IMR-90 (cell line): ENCODE measurements around the gene STX16. TPM values are rescaled to one million over a fixed set of nuclear protein-coding genes. Genes with fewer than 3 reads are reported as not detected.

ENCODE experiments used
- ATAC-seq: fragments of 200-7000 bp; cut with Tn5 transposase; 2 replicates; pipeline ENCODE4 v1.9.1; 2020; ENCODE audit warnings: low read depth, mild to moderate bottlenecking, moderate library complexity
- BruUV-seq: library from RNA; stranded (reverse); fragments of 400-500 nt; replicated peaks from 2 replicates; lab custom pipeline; 2021; lab: Mats Ljungman, UMichigan
- CTCF ChIA-PET: fragments of 300-600 bp; formaldehyde crosslinking; extraction: SDS; loops from one replicate; lab custom pipeline; 2021; ENCODE audit warnings: antibody characterized with exemption; lab: Yijun Ruan, JAX
- POLR2A ChIA-PET: fragments of 300-600 bp; sonication (Branson Sonifier 250); formaldehyde crosslinking; loops from one replicate; lab custom pipeline; 2022; ENCODE audit warnings: antibody characterized with exemption; ENCODE audit not compliant: unreplicated experiment; lab: Charles Lee
- DNase-seq: peaks from one replicate; pipeline ENCODE4 v3.0.0; 2013
- H2AFZ ChIP-seq: replicated peaks from 2 replicates; pipeline ENCODE3; 2013; ENCODE audit warnings: low read length, mild to moderate bottlenecking; ENCODE audit not compliant: poor library complexity
- H2AK5ac ChIP-seq: 2 replicates; pipeline ENCODE4 v1.6.1; 2013; ENCODE audit warnings: low read depth, low read length, inconsistent platforms
- H2AK9ac ChIP-seq: replicated peaks from 2 replicates; pipeline ENCODE3; 2013; ENCODE audit warnings: mild to moderate bottlenecking, low read depth, low read length, moderate library complexity; ENCODE audit not compliant: poor library complexity
- H2BK120ac ChIP-seq: 2 replicates; pipeline ENCODE4 v1.6.1; 2013; ENCODE audit warnings: low read depth, low read length, inconsistent platforms
- H2BK15ac ChIP-seq: 3 replicates; pipeline ENCODE4 v1.6.1; 2013; ENCODE audit warnings: low read depth, low read length, inconsistent platforms
- H2BK20ac ChIP-seq: 2 replicates; pipeline ENCODE4 v1.6.1; 2013; ENCODE audit warnings: low read depth, mild to moderate bottlenecking, inconsistent platforms, low read length, moderate library complexity
- H2BK5ac ChIP-seq: 2 replicates; pipeline ENCODE4 v1.6.1; 2013; ENCODE audit warnings: mild to moderate bottlenecking, low read depth, low read length, inconsistent platforms; ENCODE audit not compliant: poor library complexity, severe bottlenecking
- H3K14ac ChIP-seq: replicated peaks from 2 replicates; pipeline ENCODE4 v1.6.1; 2013; ENCODE audit warnings: low read depth, low read length, inconsistent platforms
- H3K18ac ChIP-seq: 2 replicates; pipeline ENCODE4 v1.6.1; 2013; ENCODE audit warnings: low read depth, low read length, control low read depth
- H3K23ac ChIP-seq: 2 replicates; pipeline ENCODE4 v1.6.1; 2013; ENCODE audit warnings: low read depth, low read length, inconsistent platforms
- H3K27ac ChIP-seq: 2 replicates; pipeline ENCODE4 v1.5.1; 2013; ENCODE audit warnings: mild to moderate bottlenecking, control low read depth, low read length; ENCODE audit not compliant: insufficient read depth
- H3K27me3 ChIP-seq: 2 replicates; pipeline ENCODE4 v1.6.1; 2013; ENCODE audit warnings: low read length; ENCODE audit not compliant: control insufficient read depth, insufficient read depth
- H3K36me3 ChIP-seq: 2 replicates; pipeline ENCODE4 v1.6.1; 2013; ENCODE audit warnings: low read length, mixed read lengths; ENCODE audit not compliant: control insufficient read depth, insufficient read depth
- H3K4ac ChIP-seq: 2 replicates; pipeline ENCODE4 v1.6.1; 2013; ENCODE audit warnings: low read depth, low read length, inconsistent platforms
- H3K4me1 ChIP-seq: 2 replicates; pipeline ENCODE4 v1.6.1; 2013; ENCODE audit warnings: low read length, mixed read lengths; ENCODE audit not compliant: control insufficient read depth, insufficient read depth
- H3K4me2 ChIP-seq: 2 replicates; pipeline ENCODE4 v1.6.1; 2013; ENCODE audit warnings: low read depth, mild to moderate bottlenecking, control low read depth, low read length, moderate library complexity
- H3K4me3 ChIP-seq: 2 replicates; pipeline ENCODE4 v1.5.1; 2013; ENCODE audit warnings: low read depth, mild to moderate bottlenecking, control low read depth, low read length, moderate library complexity; ENCODE audit not compliant: insufficient read depth
- H3K56ac ChIP-seq: 2 replicates; pipeline ENCODE4 v1.6.1; 2013; ENCODE audit warnings: low read length, inconsistent platforms; ENCODE audit not compliant: insufficient read depth; ENCODE audit errors: extremely low read depth
- H3K79me1 ChIP-seq, 2 experiments: 2 replicates each; pipeline ENCODE4 v1.6.1; 2013; ENCODE audit warnings: low read length in 2 of 2, inconsistent platforms in 1 of 2, low read depth in 1 of 2
- H3K9ac ChIP-seq: 2 replicates; pipeline ENCODE4 v1.6.1; 2013; ENCODE audit warnings: low read depth, low read length, control low read depth
- H3K9me1 ChIP-seq: 2 replicates; pipeline ENCODE4 v1.6.1; 2013; ENCODE audit warnings: low read length, inconsistent platforms; ENCODE audit not compliant: insufficient read depth
- H3K9me3 ChIP-seq: 2 replicates; pipeline ENCODE4 v1.6.1; 2013; ENCODE audit warnings: low read length; ENCODE audit not compliant: control insufficient read depth, insufficient read depth
- H4K20me1 ChIP-seq: 2 replicates; pipeline ENCODE4 v1.6.1; 2013; ENCODE audit warnings: low read length, inconsistent platforms; ENCODE audit not compliant: insufficient read depth
- H4K5ac ChIP-seq: 2 replicates; pipeline ENCODE4 v1.6.1; 2013; ENCODE audit warnings: mild to moderate bottlenecking, low read depth, low read length, control low read depth
- H4K8ac ChIP-seq, 2 experiments: 2 replicates each; pipeline ENCODE4 v1.6.1; 2013; ENCODE audit warnings: low read depth in 2 of 2, low read length in 2 of 2, control low read depth in 1 of 2, inconsistent platforms in 1 of 2
- H4K91ac ChIP-seq: 2 replicates; pipeline ENCODE4 v1.6.1; 2013; ENCODE audit warnings: low read depth, low read length, inconsistent platforms; ENCODE audit not compliant: insufficient read depth
- RAD21 ChIP-seq: IDR thresholded peaks from 2 replicates; pipeline ENCODE4 v1.6.1; 2012; ENCODE audit warnings: low read length, improper control_type of control experiment
- WGBS, 2 experiments: methylation state at CpG; one replicate each; pipeline versions ENCODE4 v1.1.5 to v1.1.7; 2013; ENCODE audit warnings: missing lambda C conversion rate in 2 of 2; ENCODE audit not compliant: insufficient read length in 1 of 2; ENCODE audit errors: extremely low coverage in 2 of 2; 5-methylcytosine and 5-hydroxymethylcytosine counted together
- dilution Hi-C: fragments of 300-500 bp; cut with HindIII; formaldehyde crosslinking; loops from one replicate; pipeline ENCODE4 v1.14.3; 2018; ENCODE audit warnings: low sequenced_read_pairs; ENCODE audit not compliant: unreplicated experiment
- in situ Hi-C: fragments of 300-500 bp; cut with MboI; formaldehyde crosslinking; loops from 3 replicates; pipeline ENCODE4 v1.14.3; 2019; ENCODE audit warnings: low sequenced_read_pairs, inconsistent platforms, mixed read lengths
- intact Hi-C: fragments of 100-400 bp; cut with micrococcal nuclease; formaldehyde crosslinking; loops from 2 replicates; pipeline ENCODE4 v1.10.0; 2022
- polyA plus RNA-seq, 3 experiments: library from polyadenylated mRNA; depleted of rRNA; stranded (reverse); fragments of >200 nt; gene quantifications; 2 replicates each; pipeline ENCODE4 v1.2.3, GENCODE V29; 2012; ENCODE audit warnings: low replicate concordance in 1 of 3
- total RNA-seq: library from RNA; depleted of rRNA; stranded (reverse); fragments of >200 nt; gene quantifications from 2 replicates; pipeline ENCODE4 v1.2.3, GENCODE V29; 2012

The STX16 gene
- total and polyA plus RNA-seq, 2 of the 4 experiments (the other 2 are of a cell fraction), result 26.9 to 58.2 TPM

DNA sequence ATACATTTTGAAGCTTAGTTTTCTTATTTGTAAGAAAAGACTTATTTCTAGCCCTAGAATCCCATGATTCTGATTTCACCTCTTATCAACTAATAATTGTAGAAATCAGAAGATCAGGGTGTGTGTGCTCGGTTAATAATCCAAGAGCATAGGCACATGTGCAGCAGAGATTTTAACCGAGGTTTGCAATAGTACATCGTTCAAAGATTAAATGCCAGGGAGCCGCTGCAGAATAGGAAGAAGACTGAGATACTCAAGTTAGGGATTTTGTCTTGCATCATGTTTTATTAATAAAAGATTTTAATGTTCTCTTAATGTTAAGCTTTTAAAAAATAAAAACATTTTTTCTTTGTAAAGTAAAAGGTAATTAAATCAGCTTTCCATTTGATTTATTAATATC, 6.9 kb downstream of the STX16 start:
- H4K91ac ChIP-seq, result no peak overlapping the region
- CTCF ChIA-PET, result interaction anchor here (1.1 kb wide), 1 partner anchor 177 kb away, joined by 4 read pairs; no protein-coding TSS in a partner anchor
- no peak overlapping the region for H2AK9ac ChIP-seq
- no peak overlapping the region for H2BK20ac ChIP-seq
- no peak overlapping the region for H3K18ac ChIP-seq
- intact Hi-C loops (loop anchor here (10.0 kb wide), 1 partner anchor 343 kb away; no protein-coding TSS in a partner anchor), dilution Hi-C loops (loop anchor here (25.0 kb wide), 1 partner anchor 421 kb away; the partner anchor contains the start of gene ANKRD60), in situ Hi-C loops (loop anchor here (10.0 kb wide), 1 partner anchor 423 kb away; no protein-coding TSS in a partner anchor)
- peaks cover 31% of the 10 kb centered on the region for H4K20me1 ChIP-seq
- no peak overlapping the region for H3K4ac ChIP-seq
- H3K4me1 ChIP-seq, result peaks cover 4% of the 10 kb centered on the region
- no peaks in the 10 kb centered on the region for H3K27me3 ChIP-seq
- H2BK15ac ChIP-seq, result no peak overlapping the region
- H3K9ac ChIP-seq, result no peak overlapping the region
- no peaks in the 10 kb centered on the region for H3K9me3 ChIP-seq
- H4K5ac ChIP-seq, result no peak overlapping the region
- no peak overlapping the region for H3K14ac ChIP-seq
- no peak overlapping the region for H2BK120ac ChIP-seq
- no peak overlapping the region for H2AFZ ChIP-seq
- no peak for ATAC-seq
- 0 out of 2 replicates have a peak, but pooled peaks cover 6% of the 10 kb centered on the region for H3K9me1 ChIP-seq
- H3K27ac ChIP-seq, result no peak overlapping the region
- POLR2A ChIA-PET, result no interaction called here
- no peak overlapping the region for H3K56ac ChIP-seq
- H3K4me2 ChIP-seq, result no peak overlapping the region; the same call in none of the 2 replicates
- peaks cover 14% of the 10 kb centered on the region for H3K36me3 ChIP-seq
- H2BK5ac ChIP-seq, result no peak overlapping the region
- no TSS peak for BruUV-seq
- WGBS, 2 experiments, result no CpG with 5 or more reads among the region's 4 CpGs
- no peak overlapping the region for H2AK5ac ChIP-seq
- no peak overlapping the region for H3K4me3 ChIP-seq
- no peak overlapping the region for H3K23ac ChIP-seq
- no peak overlapping the region for H4K8ac ChIP-seq
- no peak for DNase-seq
- TF ChIP-seq RAD21, result no peak
- H3K79me1 ChIP-seq, result peaks cover 25 to 58% of the 10 kb centered on the region in 2 experiments
